Measurements from ENCODE around the gene KRT27.

Gene KRT27

GRCh38 chr17:40810494-40810893 is 28.1 kb upstream of the KRT27 start:
- DNase-seq (ENCODE audit: low read depth in 2 of 3, low spot score in 2 of 3) = no peak

DNA sequence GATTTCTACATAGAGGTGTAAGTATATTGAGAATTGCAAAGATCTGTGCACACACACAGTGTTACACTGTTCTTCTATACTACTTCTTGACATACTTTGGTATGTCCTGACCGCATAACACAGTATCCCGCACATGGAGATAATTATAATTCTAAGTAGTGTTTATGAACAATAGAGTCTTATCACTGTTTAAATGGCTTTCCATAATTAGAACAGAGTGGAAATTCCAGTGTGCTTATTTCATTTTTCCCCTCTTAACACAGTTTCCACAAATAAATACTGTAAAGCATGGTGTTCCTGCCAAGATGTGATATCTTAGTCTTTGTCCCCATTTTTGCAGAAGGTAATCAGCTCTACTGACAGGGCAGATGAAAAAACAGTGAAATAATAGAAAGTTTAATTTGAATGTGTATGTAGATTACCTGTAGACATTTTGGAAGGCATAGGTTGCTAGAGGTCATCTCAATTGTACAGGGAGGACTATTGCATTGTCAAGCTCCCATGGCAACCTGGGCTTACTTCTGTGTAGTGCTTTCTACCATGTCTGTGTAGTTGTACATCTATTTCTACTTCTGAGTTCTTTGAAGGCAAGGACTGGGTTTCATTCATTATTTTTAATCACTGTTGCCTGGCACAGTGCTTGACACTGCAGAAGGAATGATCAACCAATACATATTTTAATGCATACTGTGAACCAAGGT is 27.5 kb upstream of the KRT27 start:
- no peak for DNase-seq (ENCODE audit: low read depth in 2 of 3, low spot score in 2 of 3)

- no peak for DNase-seq (ENCODE audit: low read depth in 2 of 3, low spot score in 2 of 3)
These were observed 23.8 kb upstream of the KRT27 start for GRCh38 chr17:40806131-40806530.

DNA sequence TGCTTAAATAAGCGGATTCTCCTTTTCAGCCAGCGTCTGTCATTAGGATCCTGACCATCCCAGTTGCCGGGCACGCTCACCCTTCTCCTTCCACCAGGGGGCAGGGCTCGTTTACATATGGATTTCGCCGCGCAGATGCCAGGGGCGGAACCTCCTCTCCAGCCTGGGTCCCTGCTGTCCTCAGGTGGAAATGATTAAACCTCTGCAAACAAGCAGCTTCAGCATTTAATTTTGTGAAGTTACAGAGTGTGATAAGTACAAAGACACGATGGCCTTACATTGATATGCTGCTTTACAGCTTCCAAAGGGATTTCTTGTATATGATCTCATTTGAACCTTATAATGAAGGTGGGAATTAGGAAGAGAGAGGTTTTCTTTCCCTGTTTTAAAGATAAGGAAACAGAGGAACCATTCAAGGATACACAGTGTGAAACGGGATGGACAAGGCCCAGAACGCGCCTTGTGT is 21.3 kb upstream of the KRT27 start:
- peak; percentile 41 to 55 (median 52) for DNase-seq (ENCODE audit: low read depth in 2 of 3, low spot score in 2 of 3)

DNA sequence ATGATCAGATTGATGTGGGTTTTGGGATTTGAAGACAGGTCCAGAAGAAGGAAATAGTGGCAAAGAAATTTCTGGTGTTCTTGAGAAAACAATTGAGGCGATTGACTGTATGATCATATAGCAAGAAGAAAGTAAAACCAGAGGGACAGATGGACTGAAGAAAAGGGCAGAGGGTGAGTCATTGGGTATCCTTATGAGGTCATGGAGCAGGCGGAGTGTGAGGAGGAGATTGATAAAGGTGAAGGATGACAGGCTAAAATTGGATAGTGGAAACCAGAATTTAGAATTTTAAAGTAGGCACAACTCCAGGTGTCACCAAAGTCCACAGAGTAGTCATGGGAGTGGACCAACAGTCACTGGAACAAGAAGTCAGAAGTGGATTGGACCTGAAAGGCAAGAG is 18.8 kb upstream of the KRT27 start:
- no peak for DNase-seq (ENCODE audit: low read depth in 2 of 3, low spot score in 2 of 3)

DNA sequence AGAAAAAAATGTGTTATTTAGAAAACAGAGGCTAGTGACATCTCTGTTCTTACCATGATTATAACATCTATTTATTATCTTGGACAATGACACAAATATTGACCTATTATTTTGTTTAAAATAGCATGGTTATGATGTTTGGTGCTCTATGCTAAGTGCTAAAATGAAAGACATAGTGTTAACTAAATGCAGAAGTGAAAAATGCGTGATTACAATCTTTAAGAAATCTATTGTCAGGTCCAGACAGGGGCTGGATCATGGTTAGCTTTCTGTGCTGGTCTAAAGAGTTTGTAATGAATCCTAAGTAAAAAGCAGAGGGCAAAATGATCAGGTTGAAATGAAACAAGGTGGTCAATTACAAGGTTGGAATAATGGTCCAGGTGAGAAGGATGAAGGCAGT is 18.0 kb upstream of the KRT27 start:
- no peak for DNase-seq (ENCODE audit: low read depth in 2 of 3, low spot score in 2 of 3)

GRCh38 chr17:40799859-40800258 is 17.5 kb upstream of the KRT27 start, which contains the start of gene KRT28:
KRT28 (minus strand) TSS chr17:40799959; CDS start chr17:40799893, 66 bp downstream.
- no peak for DNase-seq (ENCODE audit: low read depth in 2 of 3, low spot score in 2 of 3)

DNA sequence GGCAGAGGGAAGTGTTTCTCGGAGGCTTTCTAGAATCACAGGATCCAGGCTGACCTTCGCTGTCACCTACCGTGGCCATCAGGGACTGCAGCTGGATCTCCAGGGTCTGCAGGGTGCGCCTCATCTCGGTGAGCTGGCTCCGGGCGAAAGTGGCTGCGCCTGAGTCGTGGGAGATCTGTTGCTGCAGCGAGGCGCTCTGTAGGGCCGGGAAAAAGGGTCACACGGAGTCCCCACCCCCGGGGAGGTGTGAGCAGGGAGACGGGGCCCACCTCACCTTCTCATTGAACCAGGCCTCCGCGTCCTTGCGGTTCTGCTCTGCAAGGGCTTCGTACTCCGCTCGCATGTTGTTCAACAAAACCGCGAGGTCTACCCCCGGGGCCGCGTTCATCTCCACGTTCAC is 14.5 kb upstream of the KRT27 start:
- no peak for DNase-seq (ENCODE audit: low read depth in 2 of 3, low spot score in 2 of 3)

GRCh38 chr17:40795019-40795667 is 12.8 kb upstream of the KRT27 start:
- no peak for DNase-seq (ENCODE audit: low read depth in 2 of 3, low spot score in 2 of 3)

- DNase-seq (ENCODE audit: low read depth in 2 of 3, low spot score in 2 of 3) = no peak
These were observed 12.1 kb upstream of the KRT27 start for GRCh38 chr17:40794466-40794865.

- DNase-seq (ENCODE audit: low read depth in 2 of 3, low spot score in 2 of 3) = no peak
These were observed 11.5 kb upstream of the KRT27 start for GRCh38 chr17:40793832-40794231.

- no peak for DNase-seq (ENCODE audit: low read depth in 2 of 3, low spot score in 2 of 3)
These were observed 9.6 kb upstream of the KRT27 start for GRCh38 chr17:40791787-40792436.

DNA sequence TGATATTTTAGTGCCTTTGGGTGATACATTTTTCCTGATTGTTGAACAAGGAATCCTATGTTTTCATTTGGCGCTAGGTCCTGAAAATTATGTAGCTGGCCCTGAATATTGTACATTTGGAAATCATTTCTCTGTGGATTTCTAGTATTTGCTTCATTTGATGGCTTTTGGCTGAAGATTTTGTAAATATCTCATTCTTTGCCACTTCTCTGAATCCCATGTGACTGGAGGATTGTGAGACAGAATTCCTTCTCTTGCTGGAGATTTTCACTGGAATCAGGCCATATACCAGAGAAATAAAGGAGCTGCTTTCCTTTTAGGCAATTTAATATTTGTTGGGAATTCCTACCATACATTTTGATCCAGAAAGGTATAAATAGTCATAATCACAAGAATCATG is 8.8 kb upstream of the KRT27 start:
- no peak for DNase-seq (ENCODE audit: low read depth in 2 of 3, low spot score in 2 of 3)

DNA sequence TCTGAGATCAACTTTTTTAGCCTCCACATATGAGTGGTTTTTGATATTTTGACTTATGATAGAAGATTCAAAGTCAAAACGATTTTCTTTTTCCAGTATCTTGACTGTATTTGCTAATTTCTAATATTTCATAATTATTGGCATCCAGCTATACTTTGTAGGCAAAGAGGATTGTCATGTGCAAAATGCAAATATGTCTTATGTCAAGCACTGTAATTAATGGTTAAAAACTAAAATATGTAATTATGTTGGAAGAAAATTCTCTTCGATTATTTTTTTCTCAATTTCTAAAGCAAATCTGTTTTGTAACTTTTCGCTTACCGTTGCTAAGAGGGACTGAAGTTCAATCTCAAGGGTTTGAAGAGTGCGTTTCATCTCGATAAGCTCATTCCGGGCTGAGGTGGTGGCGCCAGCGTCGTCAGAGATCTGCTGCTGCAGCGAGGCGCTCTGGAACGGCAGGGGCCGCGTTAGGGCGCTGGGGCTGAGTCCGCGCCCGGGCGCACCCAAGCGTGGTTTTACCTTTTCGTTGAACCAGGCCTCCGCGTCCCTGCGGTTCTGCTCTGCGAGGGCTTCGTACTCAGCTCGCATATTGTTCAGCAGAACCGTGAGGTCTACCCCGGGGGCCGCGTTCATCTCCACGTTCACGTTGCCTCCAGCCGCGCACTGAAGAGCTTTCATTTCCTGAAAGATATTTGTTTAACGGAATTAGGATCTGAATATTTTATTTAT is 3.0 kb downstream of the KRT27 start:
- DNase-seq (ENCODE audit: low read depth in 2 of 3, low spot score in 2 of 3) = no peak

- DNase-seq (ENCODE audit: low read depth in 2 of 3, low spot score in 2 of 3) = no peak
These were observed 3.9 kb downstream of the KRT27 start for GRCh38 chr17:40778461-40778860.

DNA sequence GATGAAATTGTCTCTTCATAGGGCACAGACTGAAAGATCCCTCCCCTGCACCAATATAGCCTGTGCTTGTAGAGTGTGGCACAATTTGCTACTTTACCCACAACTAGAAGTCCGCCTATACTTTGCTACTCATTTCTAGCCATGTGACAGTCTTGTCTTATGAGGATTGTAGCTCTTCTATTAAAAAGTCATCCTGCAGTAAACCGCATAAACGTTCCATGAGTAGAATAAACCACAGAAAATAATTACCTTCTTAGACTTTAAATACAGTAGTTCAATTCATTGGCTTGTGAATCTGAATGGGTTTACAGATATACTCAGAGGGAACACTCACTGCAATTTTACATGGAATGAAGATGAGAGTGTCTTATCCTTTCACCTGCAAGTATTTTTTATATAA is 4.4 kb downstream of the KRT27 start:
- no peak for DNase-seq (ENCODE audit: low read depth in 2 of 3, low spot score in 2 of 3)

- no peak for DNase-seq (ENCODE audit: low read depth in 2 of 3, low spot score in 2 of 3)
These were observed 4.9 kb downstream of the KRT27 start for GRCh38 chr17:40777459-40777858.

DNA sequence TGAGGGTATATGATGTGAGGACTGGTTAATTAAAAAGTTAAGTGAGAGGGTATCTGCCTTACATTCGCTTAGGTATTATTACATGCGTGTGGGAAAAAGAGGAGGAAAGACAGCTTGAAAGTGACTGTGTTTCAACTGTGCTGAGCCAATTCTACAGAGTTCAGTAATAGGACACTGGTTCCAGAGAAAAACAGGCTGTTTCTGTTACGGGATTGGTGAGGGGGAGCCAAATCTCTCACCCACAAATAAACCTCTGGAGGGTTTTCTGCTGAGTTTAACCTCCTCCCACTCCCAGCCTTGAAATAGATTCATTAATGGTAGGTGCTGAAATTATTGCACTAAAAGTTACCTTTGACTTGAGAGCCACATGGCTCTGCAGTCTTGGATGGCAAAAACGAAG is 6.4 kb downstream of the KRT27 start:
- no peak for DNase-seq (ENCODE audit: low read depth in 2 of 3, low spot score in 2 of 3)

DNA sequence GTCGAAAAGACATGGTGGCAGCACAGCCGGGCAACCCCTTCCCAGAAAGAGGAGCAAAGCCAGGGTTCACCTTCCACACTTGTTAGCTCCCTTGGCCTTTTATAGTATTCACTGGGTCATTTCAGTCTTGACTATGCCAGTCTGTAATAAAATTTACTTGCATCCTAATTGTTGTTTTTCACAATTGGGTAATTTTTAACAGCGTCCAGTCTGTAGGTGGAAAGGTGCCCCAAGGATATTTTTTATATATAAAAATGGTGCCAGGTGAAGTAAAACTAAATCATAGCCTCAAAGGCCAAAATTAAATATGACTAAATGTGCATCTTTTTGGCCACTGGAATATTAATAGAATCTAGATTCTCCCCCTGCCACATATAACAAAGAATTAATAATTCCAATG is 10.2 kb downstream of the KRT27 start, which contains the start of gene KRT26:
Gene KRT26 (minus strand): TSS at position 101 of the 400 bp plus-strand sequence. CDS start 88 bp downstream, at position 13.
- DNase-seq (ENCODE audit: low read depth in 2 of 3, low spot score in 2 of 3) = no peak

DNA sequence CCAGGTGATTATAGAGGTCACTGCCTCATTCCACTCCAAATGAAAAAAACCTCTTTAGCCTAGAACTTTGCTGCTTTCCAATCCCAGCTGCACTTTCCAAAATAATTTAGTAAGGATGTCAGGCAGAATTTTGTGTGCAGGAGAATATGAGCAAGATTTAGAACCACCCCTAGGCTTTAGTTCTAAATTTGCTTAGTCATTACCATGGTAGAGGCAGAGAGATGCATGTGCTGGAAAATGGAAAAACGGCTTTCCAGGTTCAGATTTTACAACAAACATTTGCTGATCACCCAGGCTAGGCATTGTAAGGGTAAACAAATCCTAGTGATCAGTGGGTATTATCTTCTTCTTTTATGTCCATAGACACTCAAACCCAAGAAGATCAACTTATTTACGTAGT is 16.7 kb downstream of the KRT27 start:
- DNase-seq (ENCODE audit: low read depth in 2 of 3, low spot score in 2 of 3) = no peak

- no peak for DNase-seq (ENCODE audit: low read depth in 2 of 3, low spot score in 2 of 3)
These were observed 18.6 kb downstream of the KRT27 start for GRCh38 chr17:40763752-40764151.

Data from activated CD8-positive, alpha-beta memory T cell treated with anti-CD3 and anti-CD28 coated beads for 48 hours (primary cell).